Loucy (cell line): ENCODE measurements around the gene WDR48.

Experiments
- H2AFZ ChIP-seq: fragments of 200-600 bp; sonication (generic); 2 replicates; pipeline ENCODE4 v1.6.0; 2016; ENCODE audit warnings: antibody characterized with exemption, mild to moderate bottlenecking, low read length, moderate library complexity
- H3F3A ChIP-seq: fragments of 200-600 bp; 2 replicates; pipeline ENCODE4 v1.6.0; 2016; ENCODE audit warnings: antibody characterized with exemption, low read depth, mild to moderate bottlenecking
- H3K27me3 ChIP-seq: fragments of 200-600 bp; sonication (generic); 2 replicates; pipeline ENCODE4 v1.6.1; 2014; ENCODE audit warnings: low read length, mild to moderate bottlenecking; ENCODE audit not compliant: insufficient read depth, poor library complexity, severe bottlenecking
- H3K36me3 ChIP-seq: fragments of 200-600 bp; sonication (generic); 2 replicates; pipeline ENCODE4 v1.6.1; 2016; ENCODE audit warnings: low read length; ENCODE audit not compliant: insufficient read depth
- H3K4me1 ChIP-seq: fragments of 200-600 bp; sonication (generic); 2 replicates; pipeline ENCODE4 v1.5.1; 2014; ENCODE audit warnings: low read length, mild to moderate bottlenecking; ENCODE audit not compliant: insufficient read depth, poor library complexity, severe bottlenecking
- H3K4me2 ChIP-seq: fragments of 200-600 bp; sonication (generic); 2 replicates; pipeline ENCODE4 v1.6.0; 2014; ENCODE audit warnings: antibody characterized with exemption, low read length, low read depth, mild to moderate bottlenecking; ENCODE audit not compliant: poor library complexity, severe bottlenecking
- H3K4me3 ChIP-seq: fragments of 200-600 bp; sonication (generic); 2 replicates; pipeline ENCODE4 v1.5.1; 2014; ENCODE audit warnings: low read length, mild to moderate bottlenecking, mixed read lengths; ENCODE audit not compliant: poor library complexity, severe bottlenecking
- H3K79me2 ChIP-seq: fragments of 200-600 bp; sonication (generic); 2 replicates; pipeline ENCODE4 v1.6.1; 2014; ENCODE audit warnings: low read length; ENCODE audit not compliant: insufficient read depth
- H3K9ac ChIP-seq: fragments of 200-600 bp; sonication (generic); 2 replicates; pipeline ENCODE4 v1.6.0; 2014; ENCODE audit warnings: mild to moderate bottlenecking, low read depth, low read length, moderate library complexity; ENCODE audit not compliant: poor library complexity, severe bottlenecking
- H3K9me2 ChIP-seq: fragments of 200-600 bp; sonication (generic); replicated peaks from 2 replicates; pipeline ENCODE4 v1.6.1; 2016; ENCODE audit warnings: low read depth, low read length, mixed read lengths
- H3K9me3 ChIP-seq: fragments of 200-600 bp; sonication (generic); 2 replicates; pipeline ENCODE4 v1.6.1; 2014; ENCODE audit warnings: mild to moderate bottlenecking, antibody characterized with exemption, low read length, low read depth; ENCODE audit not compliant: insufficient read depth
- H4K20me1 ChIP-seq: fragments of 200-600 bp; sonication (generic); 2 replicates; pipeline ENCODE4 v1.6.0; 2014; ENCODE audit warnings: antibody characterized with exemption, low read length, mild to moderate bottlenecking; ENCODE audit not compliant: insufficient read depth, poor library complexity, severe bottlenecking
- CTCF ChIP-seq: fragments of 200-600 bp; sonication (generic); conservative IDR thresholded peaks from 2 replicates; pipeline ENCODE4 v1.5.1; 2014; ENCODE audit warnings: mild to moderate bottlenecking, antibody characterized with exemption, low read length
- EZH2phosphoT487 ChIP-seq: fragments of 200-600 bp; IDR thresholded peaks from 2 replicates; pipeline ENCODE4 v1.6.1; 2018; ENCODE audit warnings: antibody characterized with exemption, mild to moderate bottlenecking, moderate library complexity, borderline replicate concordance

The WDR48 gene

DNA sequence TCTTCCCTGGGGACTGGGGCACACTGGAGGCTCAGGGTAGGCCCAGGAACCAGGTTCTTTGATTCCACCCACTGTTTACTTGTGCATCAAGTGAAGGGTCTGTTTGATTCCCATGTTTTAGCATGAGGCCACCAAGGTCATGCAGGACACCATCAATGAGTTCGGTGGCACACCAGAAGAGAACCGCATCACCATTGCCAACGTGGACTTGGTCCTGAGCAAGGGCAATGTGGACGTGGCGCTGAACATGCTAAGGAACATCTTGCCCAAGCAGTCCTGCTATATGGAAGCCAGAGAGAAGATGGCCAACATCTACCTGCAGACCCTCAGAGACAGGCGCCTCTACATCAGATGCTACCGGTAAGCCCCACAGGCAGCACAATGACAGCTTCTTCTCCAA is 77.1 kb downstream of the WDR48 start:
- Histone ChIP-seq H2AFZ (no peak overlapping the region), H3K9ac (no peak overlapping the region), H3K4me3 (no peak overlapping the region), H3K4me1 (peaks cover 35% of the 10 kb centered on the region), H3K27me3 (no peaks in the 10 kb centered on the region), H3K36me3 (no peaks in the 10 kb centered on the region), H4K20me1 (no peaks in the 10 kb centered on the region), H3K9me3 (no peaks in the 10 kb centered on the region), H3K79me2 (no peaks in the 10 kb centered on the region), H3K9me2 (no peaks in the 10 kb centered on the region), H3K4me2 (no peak overlapping the region), H3F3A (no peaks in the 10 kb centered on the region)
- TF ChIP-seq CTCF (no peak), EZH2phosphoT487 (no peak)

DNA sequence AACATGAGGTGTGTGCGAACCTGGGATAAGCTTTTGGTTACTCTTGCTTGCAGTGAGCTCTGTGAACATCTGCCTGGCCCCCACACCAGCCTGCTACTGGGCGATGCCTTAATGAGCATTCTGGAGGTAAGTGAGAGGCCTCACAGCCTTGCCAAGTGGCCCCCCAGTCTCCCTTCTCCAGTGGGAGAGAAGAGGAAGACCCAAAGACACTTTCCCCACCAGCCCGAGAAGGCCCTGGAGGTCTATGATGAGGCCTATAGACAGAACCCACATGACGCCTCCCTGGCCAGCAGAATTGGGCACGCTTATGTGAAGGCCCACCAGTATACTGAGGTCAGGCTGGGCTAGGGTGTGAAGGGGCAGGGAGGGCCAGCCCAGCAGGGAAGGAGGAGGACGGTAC is 78.2 kb downstream of the WDR48 start:
- H3K79me2 ChIP-seq: no peaks in the 10 kb centered on the region
- no peak overlapping the region for H3K4me2 ChIP-seq

DNA sequence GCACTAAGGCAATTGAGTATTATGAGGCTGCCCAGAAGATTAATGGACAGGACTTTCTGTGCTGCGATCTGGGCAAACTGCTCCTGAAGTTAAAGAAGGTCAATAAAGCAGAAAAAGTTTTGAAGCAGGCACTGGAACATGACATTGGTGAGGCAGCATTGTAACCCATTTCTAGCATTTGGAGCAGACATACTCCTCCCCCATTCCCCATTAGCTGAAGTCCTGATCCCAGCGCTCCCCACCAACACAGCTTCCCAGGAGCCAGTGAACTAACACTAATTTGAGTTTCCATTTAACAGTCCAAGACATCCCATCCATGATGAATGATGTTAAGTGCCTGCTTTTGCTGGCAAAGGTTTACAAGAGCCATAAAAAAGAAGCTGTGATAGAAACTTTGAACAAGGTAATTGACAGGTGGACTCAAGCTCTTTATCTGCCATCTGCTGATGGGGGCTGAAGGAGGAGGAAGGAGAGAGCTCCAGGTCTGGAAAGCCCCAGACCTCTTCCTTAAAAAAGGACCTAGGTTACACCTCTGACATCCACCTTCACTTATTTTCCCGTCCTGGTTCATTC is 79.0 kb downstream of the WDR48 start:
- no peak overlapping the region for H3K4me2 ChIP-seq
- no peaks in the 10 kb centered on the region for H3K36me3 ChIP-seq
- TF ChIP-seq CTCF: no peak
- no peak for TF ChIP-seq EZH2phosphoT487
- H3K4me3 ChIP-seq: no peak overlapping the region
- no peaks in the 10 kb centered on the region for H3F3A ChIP-seq
- no peaks in the 10 kb centered on the region for H3K9me3 ChIP-seq
- no peak overlapping the region for H3K9ac ChIP-seq
- H4K20me1 ChIP-seq: no peaks in the 10 kb centered on the region
- H3K9me2 ChIP-seq: no peaks in the 10 kb centered on the region
- H3K79me2 ChIP-seq: no peaks in the 10 kb centered on the region
- peaks cover 35% of the 10 kb centered on the region for H3K4me1 ChIP-seq
- peak overlapping the region; percentile 53; the same call in 1 of the 2 replicates for H2AFZ ChIP-seq
- H3K27me3 ChIP-seq: no peaks in the 10 kb centered on the region

More for the DNA sequence above, 78.2 kb downstream of the WDR48 start:
- H4K20me1 ChIP-seq: no peaks in the 10 kb centered on the region
- no peaks in the 10 kb centered on the region for H3K27me3 ChIP-seq
- H3K4me3 ChIP-seq: no peak overlapping the region
- TF ChIP-seq EZH2phosphoT487: no peak
- TF ChIP-seq CTCF: no peak
- H3F3A ChIP-seq: no peaks in the 10 kb centered on the region
- H3K9me3 ChIP-seq: no peaks in the 10 kb centered on the region
- H3K36me3 ChIP-seq: no peaks in the 10 kb centered on the region
- peaks cover 35% of the 10 kb centered on the region for H3K4me1 ChIP-seq
- H3K9me2 ChIP-seq: no peaks in the 10 kb centered on the region
- H2AFZ ChIP-seq: no peak overlapping the region
- H3K9ac ChIP-seq: no peak overlapping the region
